ENCODE data around the gene RASAL1. TPM values are rescaled to one million over a fixed set of nuclear protein-coding genes. Genes with fewer than 3 reads are reported as not detected.

The RASAL1 gene
- total and polyA plus RNA-seq, 2 donors (not counting 1 experiment from before 2014, with no cell fraction given), result 0.10 to 11.0 TPM

- Mint-ChIP-seq H3K27ac (no peak overlapping the region), H3K4me3 (no peak overlapping the region), H3K4me1 (peaks cover 37% of the 10 kb centered on the region), H3K27me3 (no peaks in the 10 kb centered on the region), H3K9me3 (ENCODE audit: insufficient read depth) (no peaks in the 10 kb centered on the region)
- 89% methylated on average over 1 of the region's 5 CpGs for WGBS (ENCODE audit: insufficient coverage)
- peaks cover 20 to 30% of the 10 kb centered on the region in 2 donors for H3K4me1 ChIP-seq (ENCODE audit: control insufficient read depth in 2 of 2, insufficient read depth in 2 of 2, low read length in 2 of 2)
- POLR2A ChIA-PET, result interaction anchor here (1.3 kb wide), 1 partner anchor 14 kb away, joined by 4 read pairs; no protein-coding TSS in a partner anchor
- intact Hi-C loops (cut with micrococcal nuclease), result loop anchor here (5.0 kb wide), 1 partner anchor 93 kb away; no protein-coding TSS in a partner anchor
- no peak overlapping the region for H3K9ac ChIP-seq (ENCODE audit: low read length)
- H2AFZ ChIP-seq (ENCODE audit: insufficient read depth, low read depth, low read length, poor library complexity, severe bottlenecking), result no peak overlapping the region
- peaks cover 9 to 92% of the 10 kb centered on the region in 2 experiments for H3K36me3 ChIP-seq (replicated peaks in 1 of 2; ENCODE audit: control extremely low read depth in 1 of 2, control insufficient read depth in 1 of 2, extremely low read depth in 1 of 2, insufficient read depth in 2 of 2, low read length in 1 of 2)
- CTCF ChIA-PET, result interaction anchor here (1.2 to 8.0 kb wide), 6 partner anchors 14 to 270 kb away, joined by 3 to 127 read pairs (median 32); partner anchors contain the start of gene RASAL1
- H3K79me2 ChIP-seq (ENCODE audit: control insufficient read depth, insufficient read depth, low read length), result peaks cover 39% of the 10 kb centered on the region
- H3K4me3 ChIP-seq (ENCODE audit: control extremely low read depth in 1 of 5, extremely low read depth in 1 of 5, insufficient read depth in 1 of 5, low read depth in 2 of 5, low read length in 4 of 5), result no peak overlapping the region
- no peak for TF ChIP-seq EZH2 (IDR thresholded peaks at IDR 0.05; ENCODE audit: borderline replicate concordance, insufficient read depth, low read depth, low read length, poor library complexity, severe bottlenecking)
- TF ChIP-seq, protein P1, sequence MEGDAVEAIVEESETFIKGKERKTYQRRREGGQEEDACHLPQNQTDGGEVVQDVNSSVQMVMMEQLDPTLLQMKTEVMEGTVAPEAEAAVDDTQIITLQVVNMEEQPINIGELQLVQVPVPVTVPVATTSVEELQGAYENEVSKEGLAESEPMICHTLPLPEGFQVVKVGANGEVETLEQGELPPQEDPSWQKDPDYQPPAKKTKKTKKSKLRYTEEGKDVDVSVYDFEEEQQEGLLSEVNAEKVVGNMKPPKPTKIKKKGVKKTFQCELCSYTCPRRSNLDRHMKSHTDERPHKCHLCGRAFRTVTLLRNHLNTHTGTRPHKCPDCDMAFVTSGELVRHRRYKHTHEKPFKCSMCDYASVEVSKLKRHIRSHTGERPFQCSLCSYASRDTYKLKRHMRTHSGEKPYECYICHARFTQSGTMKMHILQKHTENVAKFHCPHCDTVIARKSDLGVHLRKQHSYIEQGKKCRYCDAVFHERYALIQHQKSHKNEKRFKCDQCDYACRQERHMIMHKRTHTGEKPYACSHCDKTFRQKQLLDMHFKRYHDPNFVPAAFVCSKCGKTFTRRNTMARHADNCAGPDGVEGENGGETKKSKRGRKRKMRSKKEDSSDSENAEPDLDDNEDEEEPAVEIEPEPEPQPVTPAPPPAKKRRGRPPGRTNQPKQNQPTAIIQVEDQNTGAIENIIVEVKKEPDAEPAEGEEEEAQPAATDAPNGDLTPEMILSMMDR (IDR thresholded peaks at IDR 0.05), result no peak
- no peaks in the 10 kb centered on the region for H3K27me3 ChIP-seq (replicated peaks in 1 of 4; ENCODE audit: control extremely low read depth in 1 of 4, control insufficient read depth in 3 of 4, insufficient read depth in 4 of 4, low read length in 3 of 4)
- DNase-seq (no peak), ATAC-seq (ENCODE audit: low read depth) (no peak)
- H4K20me1 ChIP-seq (ENCODE audit: control insufficient read depth, insufficient read depth, low read length, poor library complexity, severe bottlenecking), result peaks cover 54% of the 10 kb centered on the region
- no peak overlapping the region for H3K4me2 ChIP-seq (replicated peaks; ENCODE audit: low read depth, low read length, poor library complexity, severe bottlenecking)
- H3K27ac ChIP-seq (ENCODE audit: low read length in 2 of 2), result no peak overlapping the region
- peaks cover 0 to 1% (median 0%) of the 10 kb centered on the region in 3 donors for H3K9me3 ChIP-seq (ENCODE audit: control extremely low read depth in 1 of 3, control insufficient read depth in 2 of 3, insufficient read depth in 1 of 3, low read length in 2 of 3)
Observed at GRCh38 chr12:113170457-113170856, 34.9 kb upstream of the RASAL1 start.

DNA sequence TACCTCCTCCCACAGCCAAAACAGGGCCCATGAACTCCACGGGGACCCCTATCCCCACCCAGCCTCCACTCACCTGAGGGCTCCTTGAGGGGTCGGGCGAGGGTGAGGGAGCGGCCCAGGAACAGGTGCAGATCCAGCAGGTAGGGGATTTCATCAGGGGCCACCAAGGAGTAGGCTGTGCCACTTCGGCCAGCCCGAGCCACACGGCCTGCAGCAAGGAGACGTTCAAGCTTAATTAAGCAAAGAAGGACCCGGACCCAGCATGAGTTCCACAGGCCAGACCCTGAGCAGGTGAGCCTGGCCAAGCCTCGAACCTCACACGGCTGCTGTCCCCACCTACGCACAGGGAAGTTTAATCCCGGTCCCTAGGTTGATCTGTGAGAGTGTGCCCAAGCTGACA lies 34.1 kb upstream of the RASAL1 start:
- ChIA-PET CTCF (interaction anchor here (1.6 to 8.0 kb wide), 4 partner anchors 14 to 119 kb away, joined by 3 to 127 read pairs (median 66); no protein-coding TSS in a partner anchor), POLR2A (no interaction called here)
- Histone ChIP-seq H3K36me3 (replicated peaks in 1 of 2; ENCODE audit: control extremely low read depth in 1 of 2, control insufficient read depth in 1 of 2, extremely low read depth in 1 of 2, insufficient read depth in 2 of 2, low read length in 1 of 2) (peaks cover 7 to 93% of the 10 kb centered on the region in 2 experiments), H4K20me1 (ENCODE audit: control insufficient read depth, insufficient read depth, low read length, poor library complexity, severe bottlenecking) (peaks cover 52% of the 10 kb centered on the region), H3K4me1 (ENCODE audit: control insufficient read depth in 2 of 2, insufficient read depth in 2 of 2, low read length in 2 of 2) (peaks cover 20 to 30% of the 10 kb centered on the region in 2 donors), H3K27me3 (replicated peaks in 1 of 4; ENCODE audit: control extremely low read depth in 1 of 4, control insufficient read depth in 3 of 4, insufficient read depth in 4 of 4, low read length in 3 of 4) (no peaks in the 10 kb centered on the region), H2AFZ (ENCODE audit: insufficient read depth, low read depth, low read length, poor library complexity, severe bottlenecking) (no peak overlapping the region), H3K4me3 (ENCODE audit: control extremely low read depth in 1 of 5, extremely low read depth in 1 of 5, insufficient read depth in 1 of 5, low read depth in 2 of 5, low read length in 4 of 5) (no peak overlapping the region), H3K27ac (ENCODE audit: low read length in 2 of 2) (no peak overlapping the region), H3K4me2 (replicated peaks; ENCODE audit: low read depth, low read length, poor library complexity, severe bottlenecking) (no peak overlapping the region), H3K9me3 (ENCODE audit: control extremely low read depth in 1 of 3, control insufficient read depth in 2 of 3, insufficient read depth in 1 of 3, low read length in 2 of 3) (peaks cover 0 to 1% (median 0%) of the 10 kb centered on the region in 3 donors), H3K79me2 (ENCODE audit: control insufficient read depth, insufficient read depth, low read length) (peaks cover 39% of the 10 kb centered on the region), H3K9ac (ENCODE audit: low read length) (no peak overlapping the region)
- ATAC-seq (ENCODE audit: low read depth) (no peak), DNase-seq (no peak)
- Mint-ChIP-seq H3K27me3 (no peaks in the 10 kb centered on the region), H3K27ac (no peak overlapping the region), H3K4me1 (peaks cover 35% of the 10 kb centered on the region), H3K4me3 (no peak overlapping the region), H3K9me3 (ENCODE audit: insufficient read depth) (no peaks in the 10 kb centered on the region)
- 97% methylated on average over 9 of the region's 13 CpGs for WGBS (ENCODE audit: insufficient coverage)
- TF ChIP-seq, protein P1 (IDR thresholded peaks at IDR 0.05), result no peak
- TF ChIP-seq EZH2 (IDR thresholded peaks at IDR 0.05; ENCODE audit: borderline replicate concordance, insufficient read depth, low read depth, low read length, poor library complexity, severe bottlenecking), result no peak
- intact Hi-C loops (cut with micrococcal nuclease), result loop anchor here (5.0 kb wide), 1 partner anchor 92 kb away; no protein-coding TSS in a partner anchor
